ACHN (cell line): ENCODE data around the gene HSPE1.
"Not testable (repeated sequence)": the region's sequence is repeated elsewhere in the genome, so short reads cannot be mapped to it uniquely, and the experiment has no call there.

Source experiments
- DNase-seq: peaks from one replicate; pipeline ENCODE4 v3.0.0-alpha.2; 2015
- in situ Hi-C: cut with HindIII; loops from 2 replicates; pipeline ENCODE4 v1.10.0; 2017; ENCODE audit warnings: low sequenced_read_pairs, low pct_ligation_motif_present, low pct_unique_long_range_greater_than_20kb

The HSPE1 gene

DNA sequence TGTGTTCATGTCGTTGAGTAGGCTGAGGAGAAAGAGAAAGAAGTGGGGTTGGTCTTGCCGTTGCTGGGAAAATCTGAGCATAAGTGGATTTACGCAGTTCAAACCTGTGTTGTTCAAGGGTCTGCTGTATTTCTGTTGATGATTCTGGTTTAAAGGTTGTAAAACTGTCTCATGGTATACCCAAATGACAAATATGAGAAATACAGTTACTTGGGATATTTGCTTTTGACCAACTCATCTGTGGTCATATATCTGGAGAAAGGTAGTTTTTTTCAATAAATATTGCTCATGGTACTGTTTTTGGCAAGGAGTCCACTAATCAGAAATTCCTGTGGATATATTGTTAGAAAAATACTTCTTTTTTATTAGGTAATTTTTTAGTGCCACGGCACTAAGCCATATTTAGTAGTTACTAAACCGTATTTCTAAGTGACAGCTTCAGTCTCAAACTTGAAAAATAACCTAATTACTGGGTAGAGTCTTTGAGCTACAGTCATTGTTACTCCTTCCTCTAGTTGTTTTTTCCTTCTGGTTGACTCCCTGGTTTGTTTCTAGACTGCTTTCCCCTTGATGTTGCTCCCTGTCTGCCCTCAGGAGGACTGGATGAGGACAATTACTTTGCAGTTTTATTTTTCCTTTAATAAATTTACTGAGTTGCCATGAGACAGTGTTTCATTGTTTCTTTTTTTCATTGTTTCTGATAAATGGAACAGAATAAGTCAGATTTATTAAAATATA, 47.2 kb downstream of the HSPE1 start:
- no peak for DNase-seq
- in situ Hi-C loops: no loop called here

DNA sequence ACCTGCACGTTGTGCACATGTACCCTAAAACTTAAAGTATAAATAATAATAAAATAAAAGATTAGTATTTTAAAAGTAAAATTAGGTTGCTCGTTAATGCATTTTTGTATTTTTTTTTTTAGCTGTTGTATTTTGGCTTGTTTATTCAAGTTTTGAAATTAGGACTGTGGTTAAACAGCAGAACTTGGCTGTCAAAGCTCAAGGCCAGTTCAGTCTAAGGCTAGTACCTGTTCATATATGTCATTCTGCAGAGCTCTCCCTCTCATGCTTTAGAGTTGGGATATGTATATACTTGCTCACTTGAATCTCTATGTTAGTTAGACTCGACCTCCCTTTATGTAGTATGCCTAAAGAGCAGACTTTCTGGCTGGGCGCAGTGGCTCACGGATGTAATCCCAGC, 48.4 kb downstream of the HSPE1 start:
- in situ Hi-C loops: no loop called here
- DNase-seq: no peak

DNA sequence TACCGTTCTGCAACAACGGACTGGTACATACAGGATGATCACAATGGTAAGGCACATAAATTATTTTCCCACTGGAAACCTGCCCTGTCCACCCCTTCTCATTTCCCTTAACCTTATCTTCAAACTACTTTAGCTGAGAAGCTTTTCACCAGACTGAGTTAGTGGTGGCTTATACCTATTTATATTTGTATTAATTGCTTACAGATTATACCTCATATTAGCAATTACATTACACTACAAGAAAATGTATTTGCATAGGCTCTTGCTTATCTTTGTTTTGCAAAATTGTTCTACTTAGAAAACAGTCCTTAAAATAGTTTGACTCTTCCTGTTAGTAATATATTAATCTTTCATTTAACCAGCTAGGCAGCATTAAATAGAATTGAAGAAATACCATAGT, 51.1 kb downstream of the HSPE1 start:
- in situ Hi-C loops, DNase-seq: not testable (repeated sequence)
